Dendritic cell treated with granulocyte-macrophage colony-stimulating factor and Interleukin-4, amounts not matched to agents 40 ng/mL and 50 ng/mL, for 4 days (primary cell): ENCODE data around the gene GFAP.
"Not testable (repeated sequence)": the region's sequence is repeated elsewhere in the genome, so short reads cannot be mapped to it uniquely, and the experiment has no call there.

Experiments
- H3K27ac Mint-ChIP-seq: one replicate; pipeline ENCODE4 v1.8.0; 2022; ENCODE audit warnings: mild to moderate bottlenecking, mixed read lengths
- H3K27me3 Mint-ChIP-seq: one replicate; pipeline ENCODE4 v1.8.0; 2022; ENCODE audit warnings: mild to moderate bottlenecking, mixed read lengths
- H3K36me3 Mint-ChIP-seq: one replicate; pipeline ENCODE4 v1.8.0; 2022; ENCODE audit warnings: low read depth, mixed read lengths
- H3K4me1 Mint-ChIP-seq: one replicate; pipeline ENCODE4 v1.8.0; 2022; ENCODE audit warnings: low read depth, mixed read lengths
- H3K4me3 Mint-ChIP-seq: one replicate; pipeline ENCODE4 v1.8.0; 2022; ENCODE audit warnings: mild to moderate bottlenecking, moderate library complexity, mixed read lengths
- H3K9me3 Mint-ChIP-seq: one replicate; pipeline ENCODE4 v1.8.0; 2022; ENCODE audit warnings: mixed read lengths
- intact Hi-C: fragments of 100-400 bp; cut with micrococcal nuclease; formaldehyde crosslinking; loops from one replicate; pipeline ENCODE4 v1.15.0; 2022

GFAP gene

GRCh38 chr17:44915321-44915726, at the start of gene GFAP:
Gene GFAP (minus strand): TSS chr17:44915500. CDS start chr17:44915486, 14 bp downstream.
- Mint-ChIP-seq H3K4me3 (no peak within 1 kb of the TSS), H3K9me3 (no peaks in the 10 kb centered on the region), H3K36me3 (no peaks in the 10 kb centered on the region), H3K27me3 (peaks cover 42% of the 10 kb centered on the region), H3K4me1 (peaks cover 44% of the 10 kb centered on the region), H3K27ac (peak within 1 kb of the TSS; percentile 35)
- intact Hi-C loops = loop anchor here (10.0 kb wide), 2 partner anchors 179 to 219 kb away; partner anchors contain the start of genes ACBD4 and PLCD3

GRCh38 chr17:44961921-44962350, 46.6 kb upstream of the GFAP start:
- peaks cover 92% of the 10 kb centered on the region for H3K27me3 Mint-ChIP-seq
- H3K27ac Mint-ChIP-seq = no peak overlapping the region
- intact Hi-C loops = no loop called here
- no peak overlapping the region for H3K4me3 Mint-ChIP-seq
- peaks cover 7% of the 10 kb centered on the region for H3K4me1 Mint-ChIP-seq
- H3K9me3 Mint-ChIP-seq = no peaks in the 10 kb centered on the region
- H3K36me3 Mint-ChIP-seq = no peaks in the 10 kb centered on the region

GRCh38 chr17:44960691-44961090, 45.4 kb upstream of the GFAP start:
- peaks cover 93% of the 10 kb centered on the region for H3K27me3 Mint-ChIP-seq
- H3K36me3 Mint-ChIP-seq = no peaks in the 10 kb centered on the region
- H3K4me3 Mint-ChIP-seq = no peak overlapping the region
- peaks cover 4% of the 10 kb centered on the region for H3K4me1 Mint-ChIP-seq
- intact Hi-C loops = no loop called here
- H3K27ac Mint-ChIP-seq = no peak overlapping the region
- H3K9me3 Mint-ChIP-seq = no peaks in the 10 kb centered on the region

GRCh38 chr17:44959821-44960531, 44.7 kb upstream of the GFAP start:
- H3K4me3 Mint-ChIP-seq = no peak overlapping the region
- peaks cover 92% of the 10 kb centered on the region for H3K27me3 Mint-ChIP-seq
- no peak overlapping the region for H3K27ac Mint-ChIP-seq
- no peaks in the 10 kb centered on the region for H3K9me3 Mint-ChIP-seq
- intact Hi-C loops = no loop called here
- H3K4me1 Mint-ChIP-seq = peaks cover 4% of the 10 kb centered on the region
- no peaks in the 10 kb centered on the region for H3K36me3 Mint-ChIP-seq

GRCh38 chr17:44956998-44957981, 42.0 kb upstream of the GFAP start:
- peaks cover 77% of the 10 kb centered on the region for H3K27me3 Mint-ChIP-seq
- no peaks in the 10 kb centered on the region for H3K36me3 Mint-ChIP-seq
- H3K27ac Mint-ChIP-seq = no peak overlapping the region
- no peak overlapping the region for H3K4me3 Mint-ChIP-seq
- H3K4me1 Mint-ChIP-seq = peaks cover 4% of the 10 kb centered on the region
- no peaks in the 10 kb centered on the region for H3K9me3 Mint-ChIP-seq
- intact Hi-C loops = no loop called here

- Mint-ChIP-seq H3K9me3 (no peaks in the 10 kb centered on the region), H3K27ac (no peak overlapping the region), H3K4me1 (peaks cover 4% of the 10 kb centered on the region), H3K36me3 (no peaks in the 10 kb centered on the region), H3K27me3 (peaks cover 63% of the 10 kb centered on the region), H3K4me3 (no peak overlapping the region)
- intact Hi-C loops = no loop called here
Measured at GRCh38 chr17:44955674-44956425, 40.5 kb upstream of the GFAP start.

- intact Hi-C loops = no loop called here
- no peak overlapping the region for H3K4me3 Mint-ChIP-seq
- peaks cover 3% of the 10 kb centered on the region for H3K4me1 Mint-ChIP-seq
- H3K9me3 Mint-ChIP-seq = no peaks in the 10 kb centered on the region
- H3K27me3 Mint-ChIP-seq = peaks cover 37% of the 10 kb centered on the region
- no peak overlapping the region for H3K27ac Mint-ChIP-seq
- H3K36me3 Mint-ChIP-seq = no peaks in the 10 kb centered on the region
Measured at GRCh38 chr17:44952946-44953475, 37.7 kb upstream of the GFAP start.

- Mint-ChIP-seq H3K4me1 (peaks cover 5% of the 10 kb centered on the region), H3K27ac (peak overlapping the region; percentile 82), H3K9me3 (no peaks in the 10 kb centered on the region), H3K4me3 (peak overlapping the region; percentile 81), H3K36me3 (no peaks in the 10 kb centered on the region), H3K27me3 (peaks cover 4% of the 10 kb centered on the region)
- intact Hi-C loops = no loop called here
Measured at GRCh38 chr17:44948315-44948795, 33.1 kb upstream of the GFAP start.

- Mint-ChIP-seq H3K9me3 (no peaks in the 10 kb centered on the region), H3K4me3 (peak within 1 kb of the TSS; percentile 81), H3K4me1 (peaks cover 5% of the 10 kb centered on the region), H3K27me3 (peaks cover under 1% of the 10 kb centered on the region), H3K36me3 (no peaks in the 10 kb centered on the region), H3K27ac (peak within 1 kb of the TSS; percentile 82)
- intact Hi-C loops = loop anchor here (1.0 kb wide), 1 partner anchor 48 kb away; the partner anchor contains the start of gene EFTUD2
Measured at GRCh38 chr17:44947461-44948314, 32.4 kb upstream of the GFAP start, which contains the start of gene KIF18B. Gene KIF18B (minus strand): TSS chr17:44947773. CDS start chr17:44936344, 11,429 bp downstream.

- H3K4me3 Mint-ChIP-seq, intact Hi-C loops, H3K27ac Mint-ChIP-seq, H3K27me3 Mint-ChIP-seq, H3K9me3 Mint-ChIP-seq, H3K36me3 Mint-ChIP-seq: not testable (repeated sequence)
- peaks cover 15% of the 10 kb centered on the region for H3K4me1 Mint-ChIP-seq
Measured at GRCh38 chr17:44945652-44946051, 30.4 kb upstream of the GFAP start.

GRCh38 chr17:44942456-44942855, 27.2 kb upstream of the GFAP start:
- intact Hi-C loops = no loop called here
- H3K9me3 Mint-ChIP-seq = no peaks in the 10 kb centered on the region
- no peaks in the 10 kb centered on the region for H3K27me3 Mint-ChIP-seq
- H3K4me3 Mint-ChIP-seq = no peak overlapping the region
- H3K4me1 Mint-ChIP-seq = peaks cover 10% of the 10 kb centered on the region
- no peaks in the 10 kb centered on the region for H3K36me3 Mint-ChIP-seq
- H3K27ac Mint-ChIP-seq = no peak overlapping the region

GRCh38 chr17:44941712-44942331, 26.5 kb upstream of the GFAP start:
- no peaks in the 10 kb centered on the region for H3K27me3 Mint-ChIP-seq
- no peak overlapping the region for H3K4me3 Mint-ChIP-seq
- intact Hi-C loops = no loop called here
- no peaks in the 10 kb centered on the region for H3K9me3 Mint-ChIP-seq
- H3K4me1 Mint-ChIP-seq = peaks cover 10% of the 10 kb centered on the region
- H3K27ac Mint-ChIP-seq = peak overlapping the region; percentile 1
- no peaks in the 10 kb centered on the region for H3K36me3 Mint-ChIP-seq
